ENCODE results near the gene MBOAT1. TPM values are rescaled to one million over a fixed set of nuclear protein-coding genes. Genes with fewer than 3 reads are reported as not detected.

MBOAT1 gene
- 2.4 and 5.5 TPM in 2 replicates for total RNA-seq

DNA sequence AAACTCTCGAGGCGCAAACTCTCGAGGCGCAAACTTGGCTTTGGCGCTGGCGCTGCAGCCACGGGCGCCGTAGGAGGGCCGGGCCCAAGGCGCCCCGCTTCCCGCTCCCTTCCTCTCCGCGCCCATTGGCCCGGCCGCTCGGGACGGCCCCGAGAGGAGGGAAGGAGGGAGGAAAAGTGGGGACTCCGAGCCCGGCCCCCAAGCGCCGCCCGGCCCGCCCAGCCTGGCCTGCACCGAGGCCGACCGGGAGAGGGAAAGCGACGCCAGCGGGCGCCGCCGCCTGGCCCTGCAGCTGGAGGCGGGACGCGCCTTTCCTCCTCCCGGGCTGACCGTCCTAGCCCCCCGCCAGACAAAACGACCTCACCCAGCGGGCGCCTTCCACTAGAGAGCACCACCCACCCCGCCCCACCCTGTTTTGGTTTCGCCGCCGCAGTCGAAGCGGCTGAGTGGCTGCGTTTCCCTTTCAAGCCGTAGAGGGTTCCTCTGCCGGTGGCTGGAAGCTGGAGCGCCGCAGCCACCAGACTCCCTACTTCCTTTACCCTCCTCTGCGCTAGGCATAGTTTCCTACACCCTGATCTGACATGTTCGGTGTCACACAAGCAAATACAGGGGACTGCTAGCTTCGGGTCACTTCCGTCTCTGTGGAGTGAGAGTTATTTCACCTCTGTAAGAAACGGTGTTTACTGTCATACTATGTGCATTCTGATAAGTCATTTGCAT lies at the start of gene MBOAT1:
Gene MBOAT1, minus strand, starts transcription at position 78 of the 720 bp plus-strand sequence. CDS start 235 bp downstream, outside the sequence.

Other genes with a start within 250 kb of the MBOAT1 start
- 1.5 and 1.9 TPM in 2 replicates for gene E2F3, start 189.4 kb upstream of the MBOAT1 start, total RNA-seq